ENCODE measurements around the gene ARL8A. TPM values are rescaled to one million over a fixed set of nuclear protein-coding genes. Genes with fewer than 3 reads are reported as not detected.

ARL8A gene
- total and polyA plus RNA-seq, 2 of the 4 experiments (the other 2 are of a cell fraction): 18.1 to 30.7 TPM

DNA sequence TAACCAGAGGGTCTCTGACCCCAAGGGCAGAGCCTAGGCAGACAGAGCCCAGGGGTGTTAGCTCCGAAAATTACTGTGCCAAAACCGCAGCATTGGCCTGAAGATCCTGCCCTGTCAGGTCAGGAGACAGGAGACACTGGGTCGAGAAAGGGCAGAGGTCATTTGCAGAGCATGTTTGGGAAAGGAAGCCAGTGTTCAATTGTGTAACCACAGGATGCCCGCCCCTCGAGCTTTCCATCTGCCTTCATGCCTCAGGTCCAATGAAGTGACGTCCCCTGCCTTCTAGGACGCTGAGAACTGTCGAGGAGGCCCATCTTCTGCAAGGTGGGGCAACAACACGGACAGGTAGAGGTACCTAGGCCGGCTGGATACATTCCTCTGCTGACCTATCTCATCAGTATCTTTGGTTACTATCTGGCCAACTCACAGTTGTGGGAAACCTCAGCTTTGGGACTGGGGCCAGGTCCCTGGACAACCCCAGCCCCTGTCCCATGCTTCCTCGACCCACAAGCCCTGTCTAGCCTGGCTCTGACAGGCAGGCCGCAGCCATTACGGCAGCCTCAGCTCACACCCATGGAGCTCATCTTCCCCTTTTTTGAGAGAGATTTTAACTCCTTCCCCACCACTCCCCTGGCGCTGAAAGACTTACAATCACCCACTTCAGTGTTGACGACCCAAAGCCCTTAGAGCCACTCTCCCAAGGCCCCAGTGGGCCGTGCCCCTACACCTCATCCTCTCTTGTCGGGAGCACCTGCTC is 1.3 kb downstream of the ARL8A start:
- Histone ChIP-seq H2AK5ac (ENCODE audit: low read depth, low read length) (peak overlapping the region; percentile 47), H3K27ac (ENCODE audit: insufficient read depth, low read length) (peak overlapping the region; percentile 84; the same call in 1 of the 2 replicates), H3K9me3 (ENCODE audit: control insufficient read depth, insufficient read depth, low read length) (no peaks in the 10 kb centered on the region), H2BK5ac (ENCODE audit: low read depth, low read length, poor library complexity, severe bottlenecking) (no peak overlapping the region), H3K9ac (ENCODE audit: low read depth, low read length) (peak overlapping the region; percentile 95), H3K18ac (ENCODE audit: low read depth, low read length) (no peak overlapping the region), H3K4me1 (ENCODE audit: control insufficient read depth, insufficient read depth, low read length) (peaks cover 4% of the 10 kb centered on the region), H4K20me1 (ENCODE audit: insufficient read depth, low read length) (peaks cover 52% of the 10 kb centered on the region), H3K27me3 (ENCODE audit: control insufficient read depth, insufficient read depth, low read length) (peaks cover 6% of the 10 kb centered on the region; the same call in 1 of the 2 replicates), H4K91ac (ENCODE audit: insufficient read depth, low read depth, low read length) (0 out of 2 replicates have a peak overlapping the region, but pooled peaks have one; percentile 27), H2BK20ac (ENCODE audit: low read depth, low read length) (no peak overlapping the region), H2BK120ac (ENCODE audit: low read depth, low read length) (no peak overlapping the region; the same call in 1 of the 2 replicates), H4K5ac (ENCODE audit: low read depth, low read length) (peak overlapping the region; percentile 13; the same call in 1 of the 2 replicates), H3K9me1 (ENCODE audit: insufficient read depth, low read length) (peaks cover 13% of the 10 kb centered on the region; the same call in 1 of the 2 replicates), H2AK9ac (replicated peaks; ENCODE audit: low read depth, low read length, poor library complexity) (peak overlapping the region; percentile 100), H3K56ac (ENCODE audit: extremely low read depth, insufficient read depth, low read length) (no peak overlapping the region; the same call in 1 of the 2 replicates), H3K23ac (ENCODE audit: low read depth, low read length) (peak overlapping the region; percentile 65), H3K79me1 (ENCODE audit: low read depth in 1 of 2, low read length in 2 of 2) (peaks cover 31 to 59% of the 10 kb centered on the region in 2 experiments), H4K8ac (ENCODE audit: low read depth in 2 of 2, low read length in 2 of 2) (peak overlapping the region; percentile 46 to 60; a peak in 3 of 4 replicates), H3K36me3 (ENCODE audit: control insufficient read depth, insufficient read depth, low read length) (peaks cover 4% of the 10 kb centered on the region; the same call in 1 of the 2 replicates), H3K14ac (replicated peaks; ENCODE audit: low read depth, low read length) (peak overlapping the region; percentile 69; the same call in 1 of the 2 replicates), H3K4me2 (ENCODE audit: low read depth, low read length) (peak overlapping the region; percentile 98), H2AFZ (replicated peaks; ENCODE audit: low read length, poor library complexity) (peak overlapping the region; percentile 98), H3K4me3 (ENCODE audit: insufficient read depth, low read depth, low read length) (peak overlapping the region; percentile 99), H3K4ac (ENCODE audit: low read depth, low read length) (peak overlapping the region; percentile 58; the same call in 1 of the 2 replicates), H2BK15ac (ENCODE audit: low read depth, low read length) (no peak overlapping the region)
- intact Hi-C loops (cut with micrococcal nuclease) (no loop called here), dilution Hi-C loops (cut with HindIII; ENCODE audit: low sequenced_read_pairs, unreplicated experiment) (no loop called here), in situ Hi-C loops (cut with MboI; ENCODE audit: low sequenced_read_pairs) (loop anchor here (25.0 kb wide), 1 partner anchor 606 kb away; the partner anchor contains the start of gene NAV1)
- no TSS peak for BruUV-seq (replicated peaks)
- WGBS, 2 experiments (ENCODE audit: extremely low coverage in 2 of 2, insufficient read length in 1 of 2): 51% methylated on average over 8 of the region's 17 CpGs; no CpG with 5 or more reads in 1 of the 2 experiments
- ATAC-seq (ENCODE audit: low read depth): peak; percentile 33
- ChIA-PET POLR2A (ENCODE audit: unreplicated experiment) (no interaction called here), CTCF (no interaction called here)
- no peak for DNase-seq
- no peak for TF ChIP-seq MAZ (IDR thresholded peaks at IDR 0.05; ENCODE audit: borderline replicate concordance, low read depth, low read length)
- no peak for TF ChIP-seq RCOR1 (IDR thresholded peaks at IDR 0.05; ENCODE audit: insufficient replicate concordance, low read length)
- no peak for TF ChIP-seq CEBPB (IDR thresholded peaks at IDR 0.05; ENCODE audit: low read depth, low read length)
- no peak for TF ChIP-seq MXI1 (IDR thresholded peaks at IDR 0.05; ENCODE audit: borderline replicate concordance, low read depth, low read length)
- TF ChIP-seq, protein P1, sequence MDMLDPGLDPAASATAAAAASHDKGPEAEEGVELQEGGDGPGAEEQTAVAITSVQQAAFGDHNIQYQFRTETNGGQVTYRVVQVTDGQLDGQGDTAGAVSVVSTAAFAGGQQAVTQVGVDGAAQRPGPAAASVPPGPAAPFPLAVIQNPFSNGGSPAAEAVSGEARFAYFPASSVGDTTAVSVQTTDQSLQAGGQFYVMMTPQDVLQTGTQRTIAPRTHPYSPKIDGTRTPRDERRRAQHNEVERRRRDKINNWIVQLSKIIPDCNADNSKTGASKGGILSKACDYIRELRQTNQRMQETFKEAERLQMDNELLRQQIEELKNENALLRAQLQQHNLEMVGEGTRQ (IDR thresholded peaks at IDR 0.05; ENCODE audit: low read depth, low read length): no peak
- TF ChIP-seq, protein P2, sequence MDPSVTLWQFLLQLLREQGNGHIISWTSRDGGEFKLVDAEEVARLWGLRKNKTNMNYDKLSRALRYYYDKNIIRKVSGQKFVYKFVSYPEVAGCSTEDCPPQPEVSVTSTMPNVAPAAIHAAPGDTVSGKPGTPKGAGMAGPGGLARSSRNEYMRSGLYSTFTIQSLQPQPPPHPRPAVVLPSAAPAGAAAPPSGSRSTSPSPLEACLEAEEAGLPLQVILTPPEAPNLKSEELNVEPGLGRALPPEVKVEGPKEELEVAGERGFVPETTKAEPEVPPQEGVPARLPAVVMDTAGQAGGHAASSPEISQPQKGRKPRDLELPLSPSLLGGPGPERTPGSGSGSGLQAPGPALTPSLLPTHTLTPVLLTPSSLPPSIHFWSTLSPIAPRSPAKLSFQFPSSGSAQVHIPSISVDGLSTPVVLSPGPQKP (IDR thresholded peaks at IDR 0.05; ENCODE audit: borderline replicate concordance, low read depth, low read length): no peak
- TF ChIP-seq BHLHE40 (IDR thresholded peaks at IDR 0.05; ENCODE audit: low read depth, low read length): no peak
- no peak for TF ChIP-seq SMC3 (IDR thresholded peaks at IDR 0.05; ENCODE audit: low read depth, low read length)
- TF ChIP-seq, protein P3, sequence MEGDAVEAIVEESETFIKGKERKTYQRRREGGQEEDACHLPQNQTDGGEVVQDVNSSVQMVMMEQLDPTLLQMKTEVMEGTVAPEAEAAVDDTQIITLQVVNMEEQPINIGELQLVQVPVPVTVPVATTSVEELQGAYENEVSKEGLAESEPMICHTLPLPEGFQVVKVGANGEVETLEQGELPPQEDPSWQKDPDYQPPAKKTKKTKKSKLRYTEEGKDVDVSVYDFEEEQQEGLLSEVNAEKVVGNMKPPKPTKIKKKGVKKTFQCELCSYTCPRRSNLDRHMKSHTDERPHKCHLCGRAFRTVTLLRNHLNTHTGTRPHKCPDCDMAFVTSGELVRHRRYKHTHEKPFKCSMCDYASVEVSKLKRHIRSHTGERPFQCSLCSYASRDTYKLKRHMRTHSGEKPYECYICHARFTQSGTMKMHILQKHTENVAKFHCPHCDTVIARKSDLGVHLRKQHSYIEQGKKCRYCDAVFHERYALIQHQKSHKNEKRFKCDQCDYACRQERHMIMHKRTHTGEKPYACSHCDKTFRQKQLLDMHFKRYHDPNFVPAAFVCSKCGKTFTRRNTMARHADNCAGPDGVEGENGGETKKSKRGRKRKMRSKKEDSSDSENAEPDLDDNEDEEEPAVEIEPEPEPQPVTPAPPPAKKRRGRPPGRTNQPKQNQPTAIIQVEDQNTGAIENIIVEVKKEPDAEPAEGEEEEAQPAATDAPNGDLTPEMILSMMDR (conservative IDR thresholded peaks at IDR 0.05; ENCODE audit: low read depth, low read length): no peak
- TF ChIP-seq MAFK (IDR thresholded peaks at IDR 0.05; ENCODE audit: low read depth, low read length): no peak
- TF ChIP-seq FOS (IDR thresholded peaks at IDR 0.05; ENCODE audit: low read depth, low read length): no peak
- no peak for TF ChIP-seq POLR2A (IDR thresholded peaks at IDR 0.05; ENCODE audit: low read depth, low read length)
- TF ChIP-seq CHD1 (IDR thresholded peaks at IDR 0.05; ENCODE audit: low read depth, low read length): no peak
- no peak for TF ChIP-seq RFX5 (IDR thresholded peaks at IDR 0.05; ENCODE audit: low read depth, low read length)

Data from IMR-90 (cell line).